Measurements from ENCODE around the gene ZNF155.

Gene ZNF155

GRCh38 chr19:44025217-44025936 is 41.4 kb downstream of the ZNF155 start, which contains the start of gene ZNF222 (continued):
- TF ChIP-seq ZNF623 (tag by site-specific recombination; IDR thresholded peaks at IDR 0.05) (peak; percentile 27; the same call in 1 of the 2 replicates), ZNF23 (tag by site-specific recombination; IDR thresholded peaks at IDR 0.05; ENCODE audit: borderline replicate concordance) (peak; percentile 26; the same call in 1 of the 2 replicates), ZNF747 (tag by site-specific recombination; IDR thresholded peaks at IDR 0.05) (no peak), ZNF561 (tag by site-specific recombination; IDR thresholded peaks at IDR 0.05; ENCODE audit: borderline replicate concordance) (0 out of 2 replicates have a peak, but pooled peaks have one; percentile 66), KLF17 (tag by site-specific recombination; IDR thresholded peaks at IDR 0.05) (peak; percentile 29; the same call in 1 of the 2 replicates), ZNF518A (tag by site-specific recombination; conservative IDR thresholded peaks at IDR 0.05; ENCODE audit: low read depth) (peak; percentile 88), ZNF488 (tag by site-specific recombination; IDR thresholded peaks at IDR 0.05) (no peak), ZBTB10 (tag by site-specific recombination; IDR thresholded peaks at IDR 0.05) (peak; percentile 80), ZNF792 (tag by site-specific recombination; IDR thresholded peaks at IDR 0.05) (no peak), WT1 (tag by site-specific recombination; IDR thresholded peaks at IDR 0.05) (peak; percentile 71), ZNF645 (tag by site-specific recombination; IDR thresholded peaks at IDR 0.05) (0 out of 2 replicates have a peak, but pooled peaks have one; percentile 58), ZNF140 (tag by site-specific recombination; IDR thresholded peaks at IDR 0.05) (no peak), ZNF777 (tag by site-specific recombination; IDR thresholded peaks at IDR 0.05; ENCODE audit: borderline replicate concordance) (peak; percentile 76; the same call in 1 of the 2 replicates), ZNF670 (tag by site-specific recombination; IDR thresholded peaks at IDR 0.05; ENCODE audit: low read depth) (no peak), ZFHX2 (tag by site-specific recombination; conservative IDR thresholded peaks at IDR 0.05) (peak; percentile 37; the same call in 1 of the 2 replicates), ZIC2 (tag by site-specific recombination; IDR thresholded peaks at IDR 0.05) (peak; percentile 32; the same call in 1 of the 2 replicates)
